Chondrocyte (in vitro differentiated cells): ENCODE measurements around the gene ATP5PO. TPM values are rescaled to one million over a fixed set of nuclear protein-coding genes. Genes with fewer than 3 reads are reported as not detected.

ENCODE experiments used
- DNase-seq: peaks from one replicate; pipeline ENCODE4 v3.0.0; 2021; ENCODE audit warnings: mixed read lengths, low spot score
- H3K27ac Mint-ChIP-seq: one replicate; pipeline ENCODE4 v1.8.0; 2021; ENCODE audit warnings: mild to moderate bottlenecking, moderate library complexity, mixed read lengths; ENCODE audit not compliant: unreplicated experiment
- H3K27me3 Mint-ChIP-seq: 2 replicates; pipeline ENCODE4 v1.8.0; 2021; ENCODE audit warnings: low read depth, mixed read lengths
- H3K36me3 Mint-ChIP-seq: 2 replicates; pipeline ENCODE4 v1.8.0; 2021; ENCODE audit warnings: low read depth, mixed read lengths
- H3K4me1 Mint-ChIP-seq: 2 replicates; pipeline ENCODE4 v1.8.0; 2021; ENCODE audit warnings: low read depth, mild to moderate bottlenecking, mixed read lengths
- H3K4me3 Mint-ChIP-seq: one replicate; pipeline ENCODE4 v1.8.0; 2021; ENCODE audit warnings: mild to moderate bottlenecking, moderate library complexity, mixed read lengths; ENCODE audit not compliant: unreplicated experiment
- H3K9me3 Mint-ChIP-seq: 2 replicates; pipeline ENCODE4 v1.8.0; 2021; ENCODE audit warnings: low read depth, mixed read lengths
- CTCF ChIP-seq: fragments of 200-600 bp; sonication (generic); IDR thresholded peaks from 2 replicates; pipeline ENCODE4 v1.5.0; 2021; ENCODE audit warnings: antibody characterized with exemption, mild to moderate bottlenecking, moderate library complexity
- total RNA-seq: library from RNA; stranded (reverse); gene quantifications from 3 replicates; pipeline ENCODE4 v1.2.1, GENCODE V29; 2021

The ATP5PO gene
- total RNA-seq, 1 donor from 2014 or later: 129 TPM

GRCh38 chr21:33961061-33961460 is 45.5 kb upstream of the ATP5PO start:
- DNase-seq: no peak
- peaks cover 23% of the 10 kb centered on the region for H3K9me3 Mint-ChIP-seq
- no peaks in the 10 kb centered on the region for H3K4me1 Mint-ChIP-seq
- H3K36me3 Mint-ChIP-seq: peaks cover 9% of the 10 kb centered on the region
- no peak overlapping the region for H3K27ac Mint-ChIP-seq
- H3K4me3 Mint-ChIP-seq: no peak overlapping the region
- H3K27me3 Mint-ChIP-seq: no peaks in the 10 kb centered on the region
- TF ChIP-seq CTCF: no peak

- no peaks in the 10 kb centered on the region for H3K27me3 Mint-ChIP-seq
- no peak overlapping the region for H3K27ac Mint-ChIP-seq
- H3K4me3 Mint-ChIP-seq: no peak overlapping the region
- H3K4me1 Mint-ChIP-seq: no peaks in the 10 kb centered on the region
- peaks cover 23% of the 10 kb centered on the region for H3K9me3 Mint-ChIP-seq
- H3K36me3 Mint-ChIP-seq: peaks cover 9% of the 10 kb centered on the region
- TF ChIP-seq CTCF: no peak
- DNase-seq: no peak
These were observed 44.1 kb upstream of the ATP5PO start for GRCh38 chr21:33959680-33960079.

GRCh38 chr21:33954395-33954794 is 38.8 kb upstream of the ATP5PO start:
- H3K27ac Mint-ChIP-seq: no peak overlapping the region
- no peak overlapping the region for H3K4me3 Mint-ChIP-seq
- H3K27me3 Mint-ChIP-seq: no peaks in the 10 kb centered on the region
- DNase-seq: no peak
- peaks cover 1% of the 10 kb centered on the region for H3K36me3 Mint-ChIP-seq
- peaks cover 16% of the 10 kb centered on the region for H3K9me3 Mint-ChIP-seq
- TF ChIP-seq CTCF: no peak
- H3K4me1 Mint-ChIP-seq: peaks cover 7% of the 10 kb centered on the region

GRCh38 chr21:33951276-33952178 is 35.9 kb upstream of the ATP5PO start:
- Mint-ChIP-seq H3K4me1 (peaks cover 31% of the 10 kb centered on the region), H3K9me3 (no peaks in the 10 kb centered on the region), H3K27me3 (no peaks in the 10 kb centered on the region), H3K4me3 (no peak overlapping the region), H3K36me3 (no peaks in the 10 kb centered on the region), H3K27ac (peak overlapping the region; percentile 50)
- no peak for TF ChIP-seq CTCF
- DNase-seq: no peak

- Mint-ChIP-seq H3K4me1 (peaks cover 31% of the 10 kb centered on the region), H3K27ac (no peak overlapping the region), H3K36me3 (no peaks in the 10 kb centered on the region), H3K27me3 (no peaks in the 10 kb centered on the region), H3K4me3 (no peak overlapping the region), H3K9me3 (no peaks in the 10 kb centered on the region)
- DNase-seq: no peak
- no peak for TF ChIP-seq CTCF
These were observed 35.0 kb upstream of the ATP5PO start for GRCh38 chr21:33950431-33951079.
